Upper lobe of right lung (tissue), 1 donor: ENCODE data around the gene FRMD8. TPM values are rescaled to one million over a fixed set of nuclear protein-coding genes. Genes with fewer than 3 reads are reported as not detected.
A peak's percentile ranks its signal among the peaks of the same experiment; 100 is the strongest.

Experiments
- ATAC-seq: fragments of 200-7000 bp; cut with Tn5 transposase; one replicate; pipeline ENCODE4 v1.9.1; 2020; ENCODE audit warnings: mild to moderate bottlenecking, moderate library complexity
- DNase-seq: peaks from one replicate; pipeline ENCODE4 v3.0.0-alpha.2; 2020
- H3K27ac ChIP-seq: fragments of 200-600 bp; one replicate; pipeline ENCODE4 v1.8.0; 2022
- H3K27me3 ChIP-seq: fragments of 200-600 bp; one replicate; pipeline ENCODE4 v1.8.0; 2022; ENCODE audit warnings: mild to moderate bottlenecking
- H3K36me3 ChIP-seq: fragments of 200-600 bp; one replicate; pipeline ENCODE4 v1.8.0; 2022
- H3K4me1 ChIP-seq: fragments of 200-600 bp; one replicate; pipeline ENCODE4 v1.8.0; 2022
- H3K4me3 ChIP-seq: fragments of 200-600 bp; one replicate; pipeline ENCODE4 v1.8.0; 2022; ENCODE audit warnings: mild to moderate bottlenecking
- H3K9me3 ChIP-seq: fragments of 200-600 bp; one replicate; pipeline ENCODE4 v1.8.0; 2022
- CTCF ChIP-seq: fragments of 200-600 bp; IDR thresholded peaks from one replicate; pipeline ENCODE4 v1.8.0; 2022; ENCODE audit warnings: antibody characterized with exemption
- intact Hi-C: fragments of 100-400 bp; cut with DNase I; formaldehyde crosslinking; loops from one replicate; pipeline ENCODE4 v1.11.0; 2022
- total RNA-seq: library from RNA; stranded (reverse); fragmentation: NEBNext Ultra II Directional; extraction: Animal tissue kit (Norgen Biotek cat#: 25700); gene quantifications from one replicate; pipeline ENCODE4 v1.2.1, GENCODE V29; 2021
- donor health status: DM: no; HTN: yes; CAD: no; lungs with severe emphysema.

The FRMD8 gene
- total RNA-seq, 1 donor from 2014 or later, result 37.1 TPM

- ATAC-seq, result peak; percentile 97
- Histone ChIP-seq H3K9me3 (no peaks in the 10 kb centered on the region), H3K27me3 (no peaks in the 10 kb centered on the region), H3K4me3 (peak overlapping the region; percentile 63), H3K4me1 (peaks cover 9% of the 10 kb centered on the region), H3K27ac (peak overlapping the region; percentile 78), H3K36me3 (no peaks in the 10 kb centered on the region)
- TF ChIP-seq CTCF, result no peak
- intact Hi-C loops, result loop anchor here (10.0 kb wide), 1 partner anchor 80 kb away; no protein-coding TSS in a partner anchor
- DNase-seq, result peak; percentile 95
Measured at GRCh38 chr11:65454696-65455456, 68.4 kb downstream of the FRMD8 start.

GRCh38 chr11:65456418-65456817, 70.0 kb downstream of the FRMD8 start:
- ATAC-seq, result no peak
- no peak for DNase-seq
- Histone ChIP-seq H3K27me3 (no peaks in the 10 kb centered on the region), H3K9me3 (no peaks in the 10 kb centered on the region), H3K36me3 (no peaks in the 10 kb centered on the region), H3K27ac (no peak overlapping the region), H3K4me1 (peaks cover 9% of the 10 kb centered on the region), H3K4me3 (no peak overlapping the region)
- no peak for TF ChIP-seq CTCF
- intact Hi-C loops, result loop anchor here (10.0 kb wide), 1 partner anchor 82 kb away; no protein-coding TSS in a partner anchor

GRCh38 chr11:65459552-65459951, 73.1 kb downstream of the FRMD8 start:
- ATAC-seq, result no peak
- no peaks in the 10 kb centered on the region for H3K27me3 ChIP-seq
- peaks cover 5% of the 10 kb centered on the region for H3K4me1 ChIP-seq
- intact Hi-C loops, result loop anchor here (10.0 kb wide), 1 partner anchor 85 kb away; no protein-coding TSS in a partner anchor
- no peaks in the 10 kb centered on the region for H3K36me3 ChIP-seq
- TF ChIP-seq CTCF, result no peak
- peak; percentile 34 for DNase-seq
- no peak overlapping the region for H3K4me3 ChIP-seq
- no peak overlapping the region for H3K27ac ChIP-seq
- H3K9me3 ChIP-seq, result no peaks in the 10 kb centered on the region

Other genes starting within 250 kb of the FRMD8 start
- gene SPDYC, start 216.4 kb upstream of the FRMD8 start, total RNA-seq, result not detected
- gene CAPN1, start 204.7 kb upstream of the FRMD8 start, total RNA-seq, result 179 TPM
- gene POLA2, start 124.7 kb upstream of the FRMD8 start, total RNA-seq, result 9.5 TPM
- 27.5 TPM for gene CDC42EP2, start 71.8 kb upstream of the FRMD8 start, total RNA-seq
- gene DPF2, start 52.8 kb upstream of the FRMD8 start, total RNA-seq, result 53.7 TPM
- gene TIGD3, start 31.9 kb upstream of the FRMD8 start, total RNA-seq, result 0.43 TPM
- gene SLC25A45, start 4.0 kb upstream of the FRMD8 start, total RNA-seq, result 11.5 TPM
- gene NEAT1, start 36.2 kb downstream of the FRMD8 start, total RNA-seq, result 1,120 TPM
- gene MALAT1, start 112.4 kb downstream of the FRMD8 start, total RNA-seq, result 11,917 TPM
- gene SCYL1, start 138.4 kb downstream of the FRMD8 start, total RNA-seq, result 74.4 TPM
- 128 TPM for gene LTBP3, start 171.7 kb downstream of the FRMD8 start, total RNA-seq
- gene ZNRD2, start 183.8 kb downstream of the FRMD8 start, total RNA-seq, result 24.0 TPM
- gene FAM89B, start 185.9 kb downstream of the FRMD8 start, total RNA-seq, result 44.1 TPM
- 88.3 TPM for gene EHBP1L1, start 189.4 kb downstream of the FRMD8 start, total RNA-seq
- gene KCNK7, start 209.2 kb downstream of the FRMD8 start, total RNA-seq, result 1.3 TPM
- 106 TPM for gene MAP3K11, start 227.6 kb downstream of the FRMD8 start, total RNA-seq
- 34.0 TPM for gene PCNX3, start 229.1 kb downstream of the FRMD8 start, total RNA-seq